Measurements from ENCODE around the gene MYO3B. TPM values are rescaled to one million over a fixed set of nuclear protein-coding genes. Genes with fewer than 3 reads are reported as not detected.

The MYO3B gene
- total and polyA plus RNA-seq, 7 experiments from 2014 or later = 0.66 to 0.82 TPM; not detected in 5

GRCh38 chr2:170196963-170197362 lies 19.0 kb downstream of the MYO3B start:
- H3K4me1 Mint-ChIP-seq = peaks cover 0 to 2% (median 0%) of the 10 kb centered on the region in 7 donors

GRCh38 chr2:170201275-170201674 lies 23.3 kb downstream of the MYO3B start:
- ChIA-PET POLR2A (no interaction called here), CTCF (no interaction called here)
- H3K4me3 ChIP-seq (ENCODE audit: low read length) = no peak overlapping the region
- H3K4me3 Mint-ChIP-seq = no peak overlapping the region
- DNase-seq = no peak
- H3K27ac Mint-ChIP-seq = no peak overlapping the region
- H3K4me1 Mint-ChIP-seq = no peaks in the 10 kb centered on the region
- H3K4me1 ChIP-seq (ENCODE audit: control insufficient read depth in 2 of 2, insufficient read depth in 2 of 2, low read length in 2 of 2) = no peaks in the 10 kb centered on the region
- no peaks in the 10 kb centered on the region for H3K36me3 ChIP-seq (ENCODE audit: control insufficient read depth in 2 of 3, insufficient read depth in 3 of 3, low read length in 3 of 3)
- peaks cover 0 to 3% (median 0%) of the 10 kb centered on the region in 11 donors for H3K9me3 Mint-ChIP-seq
- H3K27ac ChIP-seq (ENCODE audit: low read depth, low read length) = no peak overlapping the region
- H3K27me3 ChIP-seq (ENCODE audit: control insufficient read depth in 2 of 2, insufficient read depth in 2 of 2, low read length in 2 of 2) = peaks cover 0 to 3% of the 10 kb centered on the region in 2 donors
- no peak for ATAC-seq
- no peaks in the 10 kb centered on the region for H3K9me3 ChIP-seq (ENCODE audit: control insufficient read depth in 2 of 3, low read length in 3 of 3)
- H3K36me3 Mint-ChIP-seq = no peaks in the 10 kb centered on the region
- intact Hi-C loops (cut with micrococcal nuclease) = no loop called here
- peaks cover 13 to 34% (median 28%) of the 10 kb centered on the region in 5 donors for H3K27me3 Mint-ChIP-seq

More at GRCh38 chr2:170196963-170197362, 19.0 kb downstream of the MYO3B start:
- POLR2A ChIA-PET = no interaction called here
- Mint-ChIP-seq H3K9me3 (peaks cover 0 to 6% (median 0%) of the 10 kb centered on the region in 11 donors), H3K4me3 (no peak overlapping the region), H3K36me3 (no peaks in the 10 kb centered on the region), H3K27me3 (peaks cover 23 to 44% (median 35%) of the 10 kb centered on the region in 5 donors), H3K27ac (no peak overlapping the region)
- Histone ChIP-seq H3K27ac (ENCODE audit: low read depth, low read length) (no peak overlapping the region), H3K4me1 (ENCODE audit: control insufficient read depth in 2 of 2, insufficient read depth in 2 of 2, low read length in 2 of 2) (no peaks in the 10 kb centered on the region), H3K9me3 (ENCODE audit: control insufficient read depth in 2 of 3, low read length in 3 of 3) (no peaks in the 10 kb centered on the region), H3K27me3 (ENCODE audit: control insufficient read depth in 2 of 2, insufficient read depth in 2 of 2, low read length in 2 of 2) (peaks cover 0 to 3% of the 10 kb centered on the region in 2 donors), H3K36me3 (ENCODE audit: control insufficient read depth in 2 of 3, insufficient read depth in 3 of 3, low read length in 3 of 3) (no peaks in the 10 kb centered on the region), H3K4me3 (ENCODE audit: low read length) (no peak overlapping the region)
- no peak for ATAC-seq
- intact Hi-C loops (cut with micrococcal nuclease) = no loop called here
- no peak for DNase-seq
- CTCF ChIA-PET = no interaction called here

GRCh38 chr2:170201734-170202393 lies 23.9 kb downstream of the MYO3B start:
- no peaks in the 10 kb centered on the region for H3K4me1 Mint-ChIP-seq
- Histone ChIP-seq H3K27ac (ENCODE audit: low read depth, low read length) (no peak overlapping the region), H3K27me3 (ENCODE audit: control insufficient read depth in 2 of 2, insufficient read depth in 2 of 2, low read length in 2 of 2) (peaks cover 0 to 3% of the 10 kb centered on the region in 2 donors), H3K4me3 (ENCODE audit: low read length) (no peak overlapping the region), H3K36me3 (ENCODE audit: control insufficient read depth in 2 of 3, insufficient read depth in 3 of 3, low read length in 3 of 3) (no peaks in the 10 kb centered on the region), H3K9me3 (ENCODE audit: control insufficient read depth in 2 of 3, low read length in 3 of 3) (no peaks in the 10 kb centered on the region), H3K4me1 (ENCODE audit: control insufficient read depth in 2 of 2, insufficient read depth in 2 of 2, low read length in 2 of 2) (no peaks in the 10 kb centered on the region)
- intact Hi-C loops (cut with micrococcal nuclease) = no loop called here
- ATAC-seq = no peak
- H3K9me3 Mint-ChIP-seq = peaks cover 0 to 3% (median 0%) of the 10 kb centered on the region in 11 donors
- no peak overlapping the region for H3K4me3 Mint-ChIP-seq
- POLR2A ChIA-PET = no interaction called here
- H3K27me3 Mint-ChIP-seq = peaks cover 11 to 34% (median 29%) of the 10 kb centered on the region in 5 donors
- no peak overlapping the region for H3K27ac Mint-ChIP-seq
- no peaks in the 10 kb centered on the region for H3K36me3 Mint-ChIP-seq
- CTCF ChIA-PET = no interaction called here
- DNase-seq = no peak

- POLR2A ChIA-PET = no interaction called here
- Histone ChIP-seq H3K27ac (ENCODE audit: low read depth, low read length) (no peak overlapping the region), H3K27me3 (ENCODE audit: control insufficient read depth in 2 of 2, insufficient read depth in 2 of 2, low read length in 2 of 2) (peaks cover 0 to 3% of the 10 kb centered on the region in 2 donors), H3K4me1 (ENCODE audit: control insufficient read depth in 2 of 2, insufficient read depth in 2 of 2, low read length in 2 of 2) (no peaks in the 10 kb centered on the region), H3K9me3 (ENCODE audit: control insufficient read depth in 2 of 3, low read length in 3 of 3) (no peaks in the 10 kb centered on the region), H3K36me3 (ENCODE audit: control insufficient read depth in 2 of 3, insufficient read depth in 3 of 3, low read length in 3 of 3) (no peaks in the 10 kb centered on the region), H3K4me3 (ENCODE audit: low read length) (no peak overlapping the region)
- ATAC-seq (no peak), DNase-seq (no peak)
- H3K9me3 Mint-ChIP-seq = peaks cover 0 to 7% (median 2%) of the 10 kb centered on the region in 11 donors
- intact Hi-C loops (cut with micrococcal nuclease) = no loop called here
- CTCF ChIA-PET = no interaction called here
- no peak overlapping the region for H3K4me3 Mint-ChIP-seq
- no peak overlapping the region for H3K27ac Mint-ChIP-seq
- peaks cover 9 to 33% (median 30%) of the 10 kb centered on the region in 5 donors for H3K27me3 Mint-ChIP-seq
- no peaks in the 10 kb centered on the region for H3K36me3 Mint-ChIP-seq
- H3K4me1 Mint-ChIP-seq = no peaks in the 10 kb centered on the region
Measured at GRCh38 chr2:170202437-170202836, 24.5 kb downstream of the MYO3B start.

- H3K27ac ChIP-seq (ENCODE audit: low read depth, low read length) = no peak overlapping the region
- Mint-ChIP-seq H3K4me3 (no peak overlapping the region), H3K9me3 (peaks cover 0 to 9% (median 2%) of the 10 kb centered on the region in 11 donors), H3K36me3 (no peaks in the 10 kb centered on the region), H3K27me3 (peaks cover 6 to 23% (median 14%) of the 10 kb centered on the region in 5 donors), H3K27ac (no peak overlapping the region), H3K4me1 (no peaks in the 10 kb centered on the region)
- ATAC-seq = no peak
- intact Hi-C loops (cut with micrococcal nuclease) = no loop called here
- H3K4me1 ChIP-seq (ENCODE audit: control insufficient read depth in 2 of 2, insufficient read depth in 2 of 2, low read length in 2 of 2) = no peaks in the 10 kb centered on the region
- no peak overlapping the region for H3K4me3 ChIP-seq (ENCODE audit: low read length)
- H3K9me3 ChIP-seq (ENCODE audit: control insufficient read depth in 2 of 3, low read length in 3 of 3) = no peaks in the 10 kb centered on the region
- POLR2A ChIA-PET = no interaction called here
- CTCF ChIA-PET = no interaction called here
- peaks cover 0 to 3% of the 10 kb centered on the region in 2 donors for H3K27me3 ChIP-seq (ENCODE audit: control insufficient read depth in 2 of 2, insufficient read depth in 2 of 2, low read length in 2 of 2)
- no peaks in the 10 kb centered on the region for H3K36me3 ChIP-seq (ENCODE audit: control insufficient read depth in 2 of 3, insufficient read depth in 3 of 3, low read length in 3 of 3)
- no peak for DNase-seq
Measured at GRCh38 chr2:170204298-170204951, 26.5 kb downstream of the MYO3B start.

GRCh38 chr2:170206246-170206645 lies 28.3 kb downstream of the MYO3B start:
- peaks cover 0 to 18% (median 5%) of the 10 kb centered on the region in 11 donors for H3K9me3 Mint-ChIP-seq
- ATAC-seq = no peak
- intact Hi-C loops (cut with micrococcal nuclease) = no loop called here

More at GRCh38 chr2:170206246-170206645, 28.3 kb downstream of the MYO3B start:
- Histone ChIP-seq H3K27ac (ENCODE audit: low read depth, low read length) (no peak overlapping the region), H3K4me1 (ENCODE audit: control insufficient read depth in 2 of 2, insufficient read depth in 2 of 2, low read length in 2 of 2) (no peaks in the 10 kb centered on the region), H3K9me3 (ENCODE audit: control insufficient read depth in 2 of 3, low read length in 3 of 3) (no peaks in the 10 kb centered on the region), H3K27me3 (ENCODE audit: control insufficient read depth in 2 of 2, insufficient read depth in 2 of 2, low read length in 2 of 2) (peaks cover 0 to under 1% of the 10 kb centered on the region in 2 donors), H3K4me3 (ENCODE audit: low read length) (no peak overlapping the region), H3K36me3 (ENCODE audit: control insufficient read depth in 2 of 3, insufficient read depth in 3 of 3, low read length in 3 of 3) (no peaks in the 10 kb centered on the region)
- DNase-seq = no peak
- Mint-ChIP-seq H3K4me1 (no peaks in the 10 kb centered on the region), H3K27me3 (peaks cover 9 to 23% (median 14%) of the 10 kb centered on the region in 5 donors), H3K36me3 (peaks cover 0 to 5% (median 0%) of the 10 kb centered on the region in 5 donors), H3K4me3 (no peak overlapping the region), H3K27ac (no peak overlapping the region)
- CTCF ChIA-PET = no interaction called here
- POLR2A ChIA-PET = no interaction called here

Measured in naive thymus-derived CD4-positive, alpha-beta T cell (primary cell).